VCaP (cell line): ENCODE data around the gene AUTS2.

ENCODE experiments used
- H3K27ac ChIP-seq: fragments of 450-650 bp; 2 replicates; pipeline ENCODE4 v1.5.1; 2017
- CTCF ChIP-seq: fragments of 450-650 bp; conservative IDR thresholded peaks from 2 replicates; pipeline ENCODE4 v1.5.1; 2017; ENCODE audit warnings: mild to moderate bottlenecking, moderate library complexity

AUTS2 gene

GRCh38 chr7:69871886-69872569 lies 273.8 kb downstream of the AUTS2 start:
- H3K27ac ChIP-seq = no peak overlapping the region
- no peak for TF ChIP-seq CTCF

DNA sequence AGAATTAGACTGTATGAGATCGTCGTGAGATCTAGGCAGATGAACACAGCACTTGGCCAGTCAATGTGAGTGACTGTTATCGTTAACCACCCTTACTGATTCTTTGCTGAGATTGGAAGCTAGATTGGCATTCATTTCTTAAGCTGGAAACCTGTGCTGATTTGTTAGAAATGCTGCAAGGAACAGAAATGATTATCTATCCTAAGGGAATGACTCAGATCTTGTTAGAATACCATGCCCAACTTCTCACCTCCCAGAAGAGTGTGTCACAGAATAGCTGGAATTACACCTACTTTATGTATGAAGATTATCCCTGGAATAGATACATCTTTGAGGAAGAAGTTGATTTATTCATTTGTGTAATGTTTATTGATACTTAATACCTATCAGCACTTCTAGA lies 275.2 kb downstream of the AUTS2 start:
- H3K27ac ChIP-seq = no peak overlapping the region
- TF ChIP-seq CTCF = no peak

DNA sequence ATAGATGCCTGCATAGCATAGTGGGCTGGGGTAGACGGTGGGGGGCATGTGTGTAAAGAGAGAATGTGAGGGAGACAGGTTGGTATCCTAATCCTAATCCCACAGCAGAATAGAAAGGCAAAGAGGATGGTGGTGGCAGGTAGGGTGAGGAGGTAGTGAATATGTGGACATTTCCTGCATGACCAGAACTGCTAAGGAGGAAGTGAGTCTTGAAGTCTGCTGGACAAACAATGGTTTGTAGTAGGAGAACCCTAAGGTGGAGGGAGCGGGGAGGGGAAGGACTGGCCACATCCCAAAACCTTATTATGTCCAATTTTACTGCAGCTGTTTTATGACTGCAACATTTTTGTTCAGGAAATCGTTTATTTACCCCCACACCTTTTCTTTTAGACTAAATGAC lies 279.7 kb downstream of the AUTS2 start:
- TF ChIP-seq CTCF = no peak
- H3K27ac ChIP-seq = no peak overlapping the region

- TF ChIP-seq CTCF = no peak
- H3K27ac ChIP-seq = no peak overlapping the region
These were observed 280.3 kb downstream of the AUTS2 start for GRCh38 chr7:69878591-69878990.

DNA sequence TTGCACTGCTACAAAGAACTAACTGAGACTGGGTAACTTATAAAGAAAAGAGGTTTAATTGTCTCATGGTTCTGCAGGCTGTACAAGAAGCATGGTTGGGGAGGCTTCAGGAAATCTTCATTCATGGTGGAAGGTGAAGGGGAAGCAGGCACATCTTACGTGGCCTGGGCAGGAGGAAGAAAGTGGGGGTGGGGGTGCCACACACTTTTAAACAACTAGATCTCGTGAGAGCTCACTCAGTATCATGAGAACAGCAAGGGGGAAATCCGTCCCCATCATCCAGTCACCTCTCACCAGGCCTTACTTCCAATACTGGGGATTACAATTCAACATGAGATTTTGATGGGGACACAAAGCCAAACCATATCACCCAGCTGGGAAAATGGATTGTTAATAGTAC lies 281.7 kb downstream of the AUTS2 start:
- no peak overlapping the region for H3K27ac ChIP-seq
- TF ChIP-seq CTCF = no peak

DNA sequence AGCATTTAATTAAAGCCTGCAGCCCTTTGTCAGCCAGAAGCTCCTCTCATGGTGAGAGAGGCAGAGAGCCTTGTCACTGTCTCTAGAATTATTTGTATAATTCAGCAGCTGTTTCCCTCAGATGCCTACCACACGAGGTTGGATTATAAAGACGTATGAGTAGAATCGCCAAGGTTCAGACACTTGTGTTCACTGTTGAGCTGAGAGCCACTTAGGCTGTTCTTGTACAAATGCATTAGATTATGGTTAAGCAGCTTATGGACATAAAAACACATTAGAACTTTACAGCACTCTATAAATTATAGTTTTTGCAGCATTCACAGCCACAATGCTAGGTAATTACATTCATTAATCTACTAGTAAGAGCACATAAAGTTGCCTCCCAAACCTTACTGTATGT lies 282.6 kb downstream of the AUTS2 start:
- no peak overlapping the region for H3K27ac ChIP-seq
- no peak for TF ChIP-seq CTCF

DNA sequence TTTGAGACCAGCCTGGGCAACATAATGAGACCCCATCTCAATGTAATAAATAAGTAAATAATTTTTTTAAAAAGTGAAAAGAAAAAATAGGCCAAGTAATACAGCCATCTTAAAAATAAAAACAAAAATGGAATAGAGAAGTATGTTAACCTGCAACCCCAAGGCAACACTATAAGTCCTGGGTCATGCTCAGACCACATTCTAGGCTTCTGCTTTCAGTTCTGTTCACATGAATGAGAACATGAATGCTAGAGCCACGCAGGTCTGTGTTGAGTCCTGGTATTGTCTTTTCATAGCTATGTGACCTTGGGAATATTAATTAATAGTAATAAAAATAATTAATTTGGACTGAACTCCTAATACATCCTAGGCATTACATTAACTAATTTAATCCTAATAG lies 284.0 kb downstream of the AUTS2 start:
- H3K27ac ChIP-seq = no peak overlapping the region
- TF ChIP-seq CTCF = no peak
